ENCODE data around the gene VPS54.
"Not testable (repeated sequence)": the region's sequence is repeated elsewhere in the genome, so short reads cannot be mapped to it uniquely, and the experiment has no call there.

- TF ChIP-seq EZH2 (IDR thresholded peaks at IDR 0.05; ENCODE audit: insufficient read depth, low read length); CTCF (IDR thresholded peaks at IDR 0.05; ENCODE audit: insufficient read depth, low read depth, low read length): not testable (repeated sequence)
These were observed 44.2 kb downstream of the VPS54 start for GRCh38 chr2:63975036-63975435.

Data from astrocyte (in vitro differentiated cells and primary cell).